ENCODE results near the gene TEAD1. TPM values are rescaled to one million over a fixed set of nuclear protein-coding genes. Genes with fewer than 3 reads are reported as not detected.

The TEAD1 gene
- total RNA-seq, 1 donor from 2014 or later: 17.6 TPM

- Histone ChIP-seq H3K4me3 (ENCODE audit: low read depth, low read length) (no peak overlapping the region), H3K36me3 (ENCODE audit: control insufficient read depth, insufficient read depth, low read length) (peaks cover 5% of the 10 kb centered on the region), H3K27me3 (ENCODE audit: control insufficient read depth, insufficient read depth, low read length) (no peaks in the 10 kb centered on the region)
- DNase-seq (ENCODE audit: low read depth) (peak; percentile 72), FAIRE-seq (no peak)
- TF ChIP-seq CTCF (IDR thresholded peaks at IDR 0.05; ENCODE audit: insufficient read depth, low read length, severe bottlenecking): peak; percentile 76
These were observed 214.4 kb downstream of the TEAD1 start for GRCh38 chr11:12888525-12889158.

DNA sequence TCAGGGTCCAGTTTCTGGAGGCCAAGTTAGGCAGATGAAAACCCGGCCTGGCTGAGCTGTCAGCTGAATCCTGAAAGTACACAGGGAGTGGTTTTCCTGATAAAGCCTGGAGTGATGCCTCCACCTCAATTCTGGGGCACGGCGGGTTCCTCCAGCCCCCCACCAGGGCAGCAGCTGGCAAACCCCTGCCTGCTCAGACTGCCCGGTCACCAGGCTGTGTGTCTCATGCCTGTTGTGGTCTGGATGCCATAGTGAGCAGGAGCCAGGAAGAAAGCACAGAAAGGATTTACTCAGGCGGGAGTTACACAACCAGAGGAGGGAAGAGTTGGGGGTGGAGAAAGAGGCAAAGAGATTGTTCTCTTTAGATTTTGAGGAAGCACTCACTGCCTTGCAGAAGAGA lies 215.0 kb downstream of the TEAD1 start:
- Histone ChIP-seq H3K4me3 (ENCODE audit: low read depth, low read length) (no peak overlapping the region), H3K36me3 (ENCODE audit: control insufficient read depth, insufficient read depth, low read length) (peaks cover 3% of the 10 kb centered on the region), H3K27me3 (ENCODE audit: control insufficient read depth, insufficient read depth, low read length) (no peaks in the 10 kb centered on the region)
- DNase-seq (ENCODE audit: low read depth) (peak; percentile 39), FAIRE-seq (no peak)
- no peak for TF ChIP-seq CTCF (IDR thresholded peaks at IDR 0.05; ENCODE audit: insufficient read depth, low read length, severe bottlenecking)

- H3K27me3 ChIP-seq (ENCODE audit: control insufficient read depth, insufficient read depth, low read length): no peaks in the 10 kb centered on the region
- FAIRE-seq: no peak
- no peak for DNase-seq (ENCODE audit: low read depth)
- H3K36me3 ChIP-seq (ENCODE audit: control insufficient read depth, insufficient read depth, low read length): peaks cover 5% of the 10 kb centered on the region
- H3K4me3 ChIP-seq (ENCODE audit: low read depth, low read length): no peak overlapping the region
- TF ChIP-seq CTCF (IDR thresholded peaks at IDR 0.05; ENCODE audit: insufficient read depth, low read length, severe bottlenecking): no peak
These were observed 216.3 kb downstream of the TEAD1 start for GRCh38 chr11:12890476-12890875.

DNA sequence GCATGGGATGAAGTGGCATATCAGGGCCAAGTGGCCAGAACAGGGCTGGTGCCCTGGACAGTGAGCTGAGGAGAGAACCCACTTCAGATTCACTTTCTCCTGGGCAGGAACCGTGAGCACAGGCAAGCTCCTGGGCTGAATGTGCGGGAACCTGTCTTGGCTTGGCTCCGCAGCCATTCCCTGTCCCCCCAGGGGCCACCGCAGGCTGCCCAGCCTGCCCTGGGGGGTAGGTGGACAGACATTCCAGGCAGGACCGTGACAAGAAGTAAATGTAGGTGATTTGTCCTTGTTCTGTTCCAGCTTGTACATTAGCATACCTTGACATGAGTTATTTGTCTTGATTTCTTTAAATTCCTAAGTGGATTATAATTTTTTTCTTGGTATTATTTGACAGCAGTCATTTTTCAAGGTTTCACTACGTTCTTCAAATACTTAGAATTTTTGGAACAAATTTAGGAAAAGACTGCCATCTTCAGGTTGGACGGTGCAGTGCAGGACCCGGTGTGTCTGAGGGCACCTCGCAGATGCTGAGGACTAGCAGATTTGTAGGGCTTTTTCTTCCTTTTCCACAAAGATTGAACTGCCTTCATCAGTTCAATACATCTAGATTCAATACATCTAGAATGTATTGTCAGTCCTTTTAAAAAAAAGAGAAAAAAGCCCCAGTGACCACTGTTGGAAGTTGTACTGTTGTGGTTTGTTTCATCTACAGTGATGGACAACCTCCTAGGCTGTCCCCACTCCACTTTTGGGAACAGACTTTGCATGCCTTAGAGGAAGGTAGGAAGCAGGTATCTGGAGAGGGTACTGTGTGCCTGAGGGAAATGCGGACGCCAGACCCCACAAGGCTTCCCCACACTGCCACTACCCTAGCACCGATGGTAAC lies 219.8 kb downstream of the TEAD1 start:
- peaks cover 6% of the 10 kb centered on the region for H3K36me3 ChIP-seq (ENCODE audit: control insufficient read depth, insufficient read depth, low read length)
- no peak overlapping the region for H3K4me3 ChIP-seq (ENCODE audit: low read depth, low read length)
- FAIRE-seq (no peak), DNase-seq (ENCODE audit: low read depth) (peak; percentile 46)
- no peaks in the 10 kb centered on the region for H3K27me3 ChIP-seq (ENCODE audit: control insufficient read depth, insufficient read depth, low read length)
- peak; percentile 68 for TF ChIP-seq CTCF (IDR thresholded peaks at IDR 0.05; ENCODE audit: insufficient read depth, low read length, severe bottlenecking)

DNA sequence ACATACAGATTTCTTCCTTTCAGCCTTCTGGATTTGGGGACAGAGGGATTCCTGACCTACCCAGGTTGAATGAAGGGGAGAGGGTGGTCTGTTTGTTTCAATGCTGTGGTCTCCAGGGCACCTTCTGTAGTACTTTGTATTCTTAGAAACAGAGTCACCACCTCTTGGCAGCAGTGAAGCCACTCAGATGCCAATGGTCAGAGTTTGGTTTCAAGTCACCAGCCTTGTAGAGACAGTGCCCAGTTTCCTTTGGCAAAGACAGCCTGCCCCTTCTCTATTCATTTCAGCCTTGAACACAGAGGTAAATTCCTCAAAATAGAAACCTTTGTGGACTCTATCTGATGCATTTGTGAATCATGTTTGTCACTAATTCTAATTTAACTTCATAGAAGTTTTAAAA lies 223.2 kb downstream of the TEAD1 start:
- Histone ChIP-seq H3K27me3 (ENCODE audit: control insufficient read depth, insufficient read depth, low read length) (no peaks in the 10 kb centered on the region), H3K36me3 (ENCODE audit: control insufficient read depth, insufficient read depth, low read length) (peaks cover 6% of the 10 kb centered on the region), H3K4me3 (ENCODE audit: low read depth, low read length) (no peak overlapping the region)
- DNase-seq (ENCODE audit: low read depth) (no peak), FAIRE-seq (no peak)
- TF ChIP-seq CTCF (IDR thresholded peaks at IDR 0.05; ENCODE audit: insufficient read depth, low read length, severe bottlenecking): no peak

Data from bronchial epithelial cell (primary cell).